ENCODE measurements around the gene KCNK18.

KCNK18 gene

DNA sequence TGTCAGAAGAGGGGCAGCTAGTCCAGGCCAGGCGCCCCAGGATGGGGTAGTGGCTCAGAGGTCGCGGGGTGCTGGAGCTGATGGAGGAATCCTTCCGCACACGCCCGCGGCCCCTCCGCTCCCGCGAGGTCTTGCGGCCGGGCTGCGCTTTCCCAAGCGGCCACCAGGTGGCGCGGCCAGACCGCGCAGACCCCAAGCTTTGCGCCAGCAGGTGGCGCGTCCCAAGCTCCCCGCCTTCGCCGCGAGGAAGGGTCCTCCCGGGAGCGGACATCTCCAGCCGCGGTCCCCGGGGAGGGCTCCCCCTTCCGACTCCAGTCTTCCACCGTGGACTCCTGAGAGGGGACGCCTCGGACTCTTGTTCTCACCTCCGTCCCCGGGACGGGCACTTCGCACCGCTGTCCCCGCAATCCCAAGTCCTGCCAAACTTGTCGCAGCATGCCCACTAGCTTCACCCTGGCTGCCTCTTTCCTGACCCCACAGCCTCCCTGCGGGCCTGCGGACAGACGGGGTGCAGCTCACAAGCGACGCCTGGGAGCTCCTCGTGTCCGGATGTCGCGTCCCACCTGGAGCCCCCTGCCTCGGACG is 19.4 kb downstream of the KCNK18 start:
- TF ChIP-seq TAF1 (IDR thresholded peaks at IDR 0.05; ENCODE audit: borderline replicate concordance, insufficient read depth, low read length), result no peak
- TF ChIP-seq FOXP2 (optimal IDR thresholded peaks at IDR 0.05; ENCODE audit: borderline replicate concordance, extremely low read depth, extremely low read length, insufficient read depth), result peak; percentile 44

DNA sequence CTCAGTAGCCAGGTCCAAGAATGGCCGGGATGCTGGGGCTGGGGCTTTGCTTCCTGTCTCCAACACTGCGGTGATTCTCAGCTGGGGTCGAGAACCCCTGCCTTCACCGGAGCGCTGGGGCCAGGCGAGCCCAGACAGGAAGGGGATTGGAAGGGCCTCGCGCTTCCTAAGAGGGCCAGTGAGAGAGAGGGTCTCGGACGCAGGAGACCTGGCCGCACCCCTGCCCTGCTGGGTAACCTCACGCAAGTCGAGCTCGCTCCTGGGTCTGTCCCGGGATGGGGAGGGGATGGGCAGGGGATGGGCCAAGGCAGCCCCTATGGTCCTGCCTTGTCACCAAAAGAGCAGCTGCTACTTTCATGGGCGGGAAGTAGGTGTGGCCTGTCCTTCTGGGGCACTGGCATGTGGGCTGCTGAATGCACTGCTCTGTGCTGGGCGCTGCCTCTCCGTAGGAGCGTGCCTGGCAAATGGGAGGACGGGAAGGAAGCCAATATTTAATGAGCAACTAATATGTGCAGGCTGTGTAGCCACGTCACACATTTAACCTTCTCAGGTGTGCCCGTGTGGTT is 20.0 kb downstream of the KCNK18 start:
- TF ChIP-seq POLR2AphosphoS5 (IDR thresholded peaks at IDR 0.05; ENCODE audit: low read depth, low read length), result no peak

DNA sequence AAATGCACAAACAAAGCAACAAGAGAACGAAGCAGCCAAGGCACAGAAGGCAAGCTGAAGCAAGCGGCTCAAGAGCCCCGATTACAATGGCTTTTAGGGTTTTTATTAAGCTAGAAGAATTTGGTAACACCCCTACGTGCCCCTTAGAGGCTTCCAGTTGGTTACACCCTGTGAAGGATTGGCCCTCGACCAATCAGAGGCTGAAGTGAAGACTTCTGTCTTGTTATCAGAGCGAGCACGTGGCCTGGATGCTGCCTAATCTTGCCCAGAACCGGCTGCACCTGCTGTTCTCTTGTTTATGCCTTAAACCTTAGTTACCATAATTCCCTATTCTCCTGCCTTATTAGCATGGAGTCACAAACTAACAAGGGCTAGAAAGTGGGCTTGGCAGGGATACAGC is 21.4 kb downstream of the KCNK18 start:
- TF ChIP-seq TAF1 (IDR thresholded peaks at IDR 0.05; ENCODE audit: borderline replicate concordance, insufficient read depth, low read length), result no peak
- TF ChIP-seq FOXP2 (optimal IDR thresholded peaks at IDR 0.05; ENCODE audit: borderline replicate concordance, extremely low read depth, extremely low read length, insufficient read depth), result no peak
- no peak for TF ChIP-seq POLR2AphosphoS5 (IDR thresholded peaks at IDR 0.05; ENCODE audit: low read depth, low read length)

DNA sequence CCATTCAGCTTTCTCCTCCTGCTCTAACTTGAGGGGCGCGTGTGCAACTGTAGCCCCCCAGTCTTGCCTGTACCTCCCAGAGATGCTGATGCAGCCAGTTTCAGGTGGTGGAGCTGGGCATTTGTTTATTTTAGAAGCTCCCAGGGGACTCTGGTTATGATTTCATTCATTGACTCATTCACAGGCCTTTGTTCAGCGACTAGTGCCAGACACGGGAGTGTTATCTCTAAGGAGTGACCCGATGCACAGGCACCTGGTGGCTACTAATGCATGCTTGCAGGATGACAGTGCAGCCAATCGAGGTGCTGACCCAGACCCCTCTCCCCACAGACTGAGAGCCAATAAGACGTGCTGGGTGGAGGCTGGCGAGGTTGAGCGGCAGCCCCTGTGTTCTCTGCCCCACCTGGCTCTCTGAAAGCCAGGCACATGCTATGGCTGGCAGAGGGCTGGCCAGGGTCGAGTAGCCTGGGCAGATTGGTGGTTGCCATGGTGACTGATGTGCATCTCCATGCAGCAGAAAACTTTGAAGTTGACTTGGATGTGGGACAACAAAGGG is 23.9 kb downstream of the KCNK18 start:
- TF ChIP-seq POLR2AphosphoS5 (IDR thresholded peaks at IDR 0.05; ENCODE audit: low read depth, low read length), result no peak
- TF ChIP-seq, protein P1, sequence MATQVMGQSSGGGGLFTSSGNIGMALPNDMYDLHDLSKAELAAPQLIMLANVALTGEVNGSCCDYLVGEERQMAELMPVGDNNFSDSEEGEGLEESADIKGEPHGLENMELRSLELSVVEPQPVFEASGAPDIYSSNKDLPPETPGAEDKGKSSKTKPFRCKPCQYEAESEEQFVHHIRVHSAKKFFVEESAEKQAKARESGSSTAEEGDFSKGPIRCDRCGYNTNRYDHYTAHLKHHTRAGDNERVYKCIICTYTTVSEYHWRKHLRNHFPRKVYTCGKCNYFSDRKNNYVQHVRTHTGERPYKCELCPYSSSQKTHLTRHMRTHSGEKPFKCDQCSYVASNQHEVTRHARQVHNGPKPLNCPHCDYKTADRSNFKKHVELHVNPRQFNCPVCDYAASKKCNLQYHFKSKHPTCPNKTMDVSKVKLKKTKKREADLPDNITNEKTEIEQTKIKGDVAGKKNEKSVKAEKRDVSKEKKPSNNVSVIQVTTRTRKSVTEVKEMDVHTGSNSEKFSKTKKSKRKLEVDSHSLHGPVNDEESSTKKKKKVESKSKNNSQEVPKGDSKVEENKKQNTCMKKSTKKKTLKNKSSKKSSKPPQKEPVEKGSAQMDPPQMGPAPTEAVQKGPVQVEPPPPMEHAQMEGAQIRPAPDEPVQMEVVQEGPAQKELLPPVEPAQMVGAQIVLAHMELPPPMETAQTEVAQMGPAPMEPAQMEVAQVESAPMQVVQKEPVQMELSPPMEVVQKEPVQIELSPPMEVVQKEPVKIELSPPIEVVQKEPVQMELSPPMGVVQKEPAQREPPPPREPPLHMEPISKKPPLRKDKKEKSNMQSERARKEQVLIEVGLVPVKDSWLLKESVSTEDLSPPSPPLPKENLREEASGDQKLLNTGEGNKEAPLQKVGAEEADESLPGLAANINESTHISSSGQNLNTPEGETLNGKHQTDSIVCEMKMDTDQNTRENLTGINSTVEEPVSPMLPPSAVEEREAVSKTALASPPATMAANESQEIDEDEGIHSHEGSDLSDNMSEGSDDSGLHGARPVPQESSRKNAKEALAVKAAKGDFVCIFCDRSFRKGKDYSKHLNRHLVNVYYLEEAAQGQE (IDR thresholded peaks at IDR 0.05; ENCODE audit: insufficient read depth in 1 of 2, low read depth in 2 of 2, low read length in 2 of 2), result no peak

DNA sequence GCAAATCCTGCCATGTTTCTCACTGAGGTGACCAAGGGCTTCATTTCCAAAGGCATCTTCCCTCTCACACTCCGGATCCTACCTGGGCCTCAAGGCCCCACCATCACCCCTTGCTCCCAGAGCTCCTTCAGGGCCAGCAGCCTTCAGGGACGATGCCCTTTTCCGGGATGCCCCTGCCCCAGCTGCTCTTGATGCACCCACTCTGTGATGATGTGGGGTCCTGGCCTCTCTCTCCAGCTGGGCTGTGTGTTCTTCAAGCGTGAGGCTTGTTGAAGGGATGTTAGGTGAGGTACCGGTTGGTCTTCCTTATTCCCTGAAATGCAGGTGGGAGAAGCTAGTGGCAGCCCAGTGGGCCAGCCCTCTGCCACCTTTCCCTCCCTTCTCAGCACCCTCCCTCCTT is 25.3 kb downstream of the KCNK18 start:
- TF ChIP-seq POLR2AphosphoS5 (IDR thresholded peaks at IDR 0.05; ENCODE audit: low read depth, low read length) (no peak), TAF1 (IDR thresholded peaks at IDR 0.05; ENCODE audit: borderline replicate concordance, insufficient read depth, low read length) (no peak), SIN3A (IDR thresholded peaks at IDR 0.05; ENCODE audit: borderline replicate concordance, insufficient read depth, low read length) (no peak)
- TF ChIP-seq, protein P1 (IDR thresholded peaks at IDR 0.05; ENCODE audit: insufficient read depth in 1 of 2, low read depth in 2 of 2, low read length in 2 of 2), result no peak

DNA sequence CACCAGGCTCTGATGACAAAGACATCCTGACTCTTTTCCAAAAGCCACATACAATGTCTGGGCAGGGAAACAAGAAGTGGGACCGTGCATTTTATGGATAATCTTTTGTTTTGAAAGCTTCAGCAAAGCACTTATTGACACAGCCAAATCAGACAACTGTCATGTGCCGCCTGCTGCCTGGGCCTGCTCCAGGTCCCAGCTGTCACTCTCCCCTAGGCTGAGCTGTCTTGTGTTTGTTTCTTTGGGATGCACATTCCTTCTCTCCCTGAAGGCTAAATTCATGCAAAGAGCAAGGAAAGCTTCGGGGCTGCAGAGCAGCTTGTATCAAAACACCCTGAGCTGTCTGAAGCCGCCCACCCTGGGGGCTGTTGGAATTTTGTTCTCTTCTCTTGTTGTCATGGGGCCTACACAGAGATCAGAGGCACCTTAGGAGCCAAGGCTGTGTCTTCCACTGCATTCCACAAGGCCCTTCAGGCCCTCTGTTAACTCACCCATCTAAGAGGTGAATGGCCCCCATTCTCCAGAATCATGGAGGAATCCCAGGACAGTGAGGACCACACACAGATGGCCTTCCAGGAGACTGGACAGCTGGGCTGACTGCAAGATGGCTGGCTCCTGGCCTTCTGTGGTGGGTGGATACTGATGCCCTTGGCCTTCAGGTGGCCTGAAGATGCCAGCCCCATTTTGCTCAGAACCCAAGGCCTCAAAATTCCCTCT is 25.8 kb downstream of the KCNK18 start:
- no peak for TF ChIP-seq FOXP2 (optimal IDR thresholded peaks at IDR 0.05; ENCODE audit: borderline replicate concordance, extremely low read depth, extremely low read length, insufficient read depth)
- TF ChIP-seq, protein P1 (IDR thresholded peaks at IDR 0.05; ENCODE audit: insufficient read depth in 1 of 2, low read depth in 2 of 2, low read length in 2 of 2), result no peak
- no peak for TF ChIP-seq SIN3A (IDR thresholded peaks at IDR 0.05; ENCODE audit: borderline replicate concordance, insufficient read depth, low read length)
- no peak for TF ChIP-seq TAF1 (IDR thresholded peaks at IDR 0.05; ENCODE audit: borderline replicate concordance, insufficient read depth, low read length)
- no peak for TF ChIP-seq POLR2AphosphoS5 (IDR thresholded peaks at IDR 0.05; ENCODE audit: low read depth, low read length)
